ENCODE results near the gene NRP1. TPM values are rescaled to one million over a fixed set of nuclear protein-coding genes. Genes with fewer than 3 reads are reported as not detected.

The NRP1 gene
- total and polyA plus RNA-seq, 4 donors: 19.2 to 221 (median 82.2) TPM

GRCh38 chr10:33157103-33157502 is 177.4 kb downstream of the NRP1 start:
- H3K4me1 ChIP-seq (ENCODE audit: control insufficient read depth in 1 of 2, insufficient read depth in 2 of 2, low read length in 2 of 2): peaks cover 2 to 14% of the 10 kb centered on the region in 2 donors
- no peaks in the 10 kb centered on the region for H3K27me3 ChIP-seq (ENCODE audit: control insufficient read depth in 1 of 2, insufficient read depth in 2 of 2, low read length in 1 of 2)
- WGBS, 2 donors: 87% methylated on average over 4 of the region's 4 CpGs
- no peak for ATAC-seq (ENCODE audit: low FRiP score)
- no peak for DNase-seq
- intact Hi-C loops (cut with DNase I): no loop called here
- H3K27ac ChIP-seq (ENCODE audit: low read depth in 1 of 2, low read length in 2 of 2): no peak overlapping the region
- H3K36me3 ChIP-seq (ENCODE audit: control insufficient read depth in 1 of 2, insufficient read depth in 2 of 2, low read length in 1 of 2): no peaks in the 10 kb centered on the region
- H3K4me3 ChIP-seq (ENCODE audit: low read length in 2 of 2): no peak overlapping the region
- no peaks in the 10 kb centered on the region for H3K9me3 ChIP-seq (ENCODE audit: control insufficient read depth, low read length)

DNA sequence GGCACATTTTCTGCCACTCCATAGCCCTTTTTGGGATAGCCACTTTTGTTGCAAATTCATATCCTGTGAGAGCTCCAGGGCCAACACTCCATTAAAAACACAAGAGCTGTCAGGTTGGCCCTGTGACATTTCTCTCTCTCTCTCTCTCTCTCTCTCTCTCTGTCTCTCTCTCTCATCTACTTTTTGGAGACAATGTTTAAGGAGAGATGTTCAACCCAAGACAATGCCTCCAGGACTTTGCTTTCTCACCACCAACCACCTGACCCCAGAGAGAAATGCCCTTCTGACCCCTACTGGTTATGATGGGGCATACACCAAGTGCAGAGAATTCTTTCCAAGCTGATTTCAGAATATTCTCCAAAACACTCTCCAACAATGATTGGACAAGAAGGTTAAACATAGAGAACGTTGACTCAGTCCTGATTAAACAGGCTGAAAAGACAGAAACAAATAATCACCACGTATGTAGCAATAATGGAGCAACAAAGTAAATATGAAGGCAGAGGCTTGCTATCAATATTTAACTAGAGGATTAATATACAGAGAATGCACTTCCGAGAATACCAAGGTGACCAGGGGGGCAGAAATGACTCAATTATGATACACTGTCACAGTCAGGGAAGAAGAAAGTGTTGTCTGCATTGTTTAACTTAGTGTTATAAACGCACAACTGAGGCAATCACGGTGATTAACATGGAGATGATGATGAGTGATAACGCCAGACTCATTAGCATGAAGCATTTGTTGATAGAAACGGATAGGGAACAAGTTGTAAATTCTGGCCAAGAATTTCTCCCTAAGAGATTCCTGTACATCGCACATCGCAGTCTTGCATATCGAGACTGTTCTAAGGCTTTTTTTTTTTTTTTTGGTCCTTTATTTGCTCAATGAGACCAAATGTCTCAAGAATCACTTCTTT is 178.5 kb downstream of the NRP1 start:
- Histone ChIP-seq H3K4me3 (ENCODE audit: low read length in 2 of 2) (no peak overlapping the region), H3K27me3 (ENCODE audit: control insufficient read depth in 1 of 2, insufficient read depth in 2 of 2, low read length in 1 of 2) (no peaks in the 10 kb centered on the region), H3K36me3 (ENCODE audit: control insufficient read depth in 1 of 2, insufficient read depth in 2 of 2, low read length in 1 of 2) (no peaks in the 10 kb centered on the region), H3K4me1 (ENCODE audit: control insufficient read depth in 1 of 2, insufficient read depth in 2 of 2, low read length in 2 of 2) (peaks cover 2 to 14% of the 10 kb centered on the region in 2 donors), H3K27ac (ENCODE audit: low read depth in 1 of 2, low read length in 2 of 2) (no peak overlapping the region), H3K9me3 (ENCODE audit: control insufficient read depth, low read length) (no peaks in the 10 kb centered on the region)
- intact Hi-C loops (cut with DNase I): no loop called here
- DNase-seq (no peak), ATAC-seq (ENCODE audit: low FRiP score) (no peak)
- 69 to 77% methylated on average over 10 of the region's 10 CpGs for WGBS, 2 donors

GRCh38 chr10:33154590-33154989 is 179.9 kb downstream of the NRP1 start:
- Histone ChIP-seq H3K27me3 (ENCODE audit: control insufficient read depth in 1 of 2, insufficient read depth in 2 of 2, low read length in 1 of 2) (no peaks in the 10 kb centered on the region), H3K4me3 (ENCODE audit: low read length in 2 of 2) (no peak overlapping the region), H3K27ac (ENCODE audit: low read depth in 1 of 2, low read length in 2 of 2) (no peak overlapping the region), H3K9me3 (ENCODE audit: control insufficient read depth, low read length) (no peaks in the 10 kb centered on the region), H3K4me1 (ENCODE audit: control insufficient read depth in 1 of 2, insufficient read depth in 2 of 2, low read length in 2 of 2) (peaks cover 2 to 14% of the 10 kb centered on the region in 2 donors), H3K36me3 (ENCODE audit: control insufficient read depth in 1 of 2, insufficient read depth in 2 of 2, low read length in 1 of 2) (no peaks in the 10 kb centered on the region)
- ATAC-seq (ENCODE audit: low FRiP score) (no peak), DNase-seq (no peak)
- intact Hi-C loops (cut with DNase I): no loop called here
- 19 to 21% methylated on average over 5 of the region's 5 CpGs for WGBS, 2 donors

DNA sequence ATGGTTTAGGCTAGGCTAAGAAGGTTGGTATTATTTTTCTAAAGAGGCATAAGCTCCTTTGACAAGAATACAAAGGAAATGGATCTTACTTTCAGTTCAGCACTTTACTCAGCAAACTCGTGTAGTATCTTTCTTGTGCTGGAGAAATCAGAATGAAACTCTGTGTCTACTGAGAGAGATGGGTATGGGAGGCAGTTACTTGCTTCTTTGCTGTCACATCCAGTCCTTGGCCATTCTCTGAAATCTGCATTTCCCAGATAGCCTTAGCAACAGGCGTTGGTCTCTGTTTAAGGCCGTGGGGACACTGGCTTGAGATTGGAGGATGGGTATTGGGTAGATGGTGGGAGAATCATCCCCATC is 180.5 kb downstream of the NRP1 start:
- no peak overlapping the region for H3K27ac ChIP-seq (ENCODE audit: low read depth in 1 of 2, low read length in 2 of 2)
- DNase-seq (no peak), ATAC-seq (ENCODE audit: low FRiP score) (no peak)
- no peak overlapping the region for H3K4me3 ChIP-seq (ENCODE audit: low read length in 2 of 2)
- 90 to 91% methylated on average over 3 of the region's 3 CpGs for WGBS, 2 donors
- no peaks in the 10 kb centered on the region for H3K9me3 ChIP-seq (ENCODE audit: control insufficient read depth, low read length)
- H3K27me3 ChIP-seq (ENCODE audit: control insufficient read depth in 1 of 2, insufficient read depth in 2 of 2, low read length in 1 of 2): no peaks in the 10 kb centered on the region
- H3K36me3 ChIP-seq (ENCODE audit: control insufficient read depth in 1 of 2, insufficient read depth in 2 of 2, low read length in 1 of 2): no peaks in the 10 kb centered on the region
- intact Hi-C loops (cut with DNase I): no loop called here
- peaks cover 2 to 14% of the 10 kb centered on the region in 2 donors for H3K4me1 ChIP-seq (ENCODE audit: control insufficient read depth in 1 of 2, insufficient read depth in 2 of 2, low read length in 2 of 2)

DNA sequence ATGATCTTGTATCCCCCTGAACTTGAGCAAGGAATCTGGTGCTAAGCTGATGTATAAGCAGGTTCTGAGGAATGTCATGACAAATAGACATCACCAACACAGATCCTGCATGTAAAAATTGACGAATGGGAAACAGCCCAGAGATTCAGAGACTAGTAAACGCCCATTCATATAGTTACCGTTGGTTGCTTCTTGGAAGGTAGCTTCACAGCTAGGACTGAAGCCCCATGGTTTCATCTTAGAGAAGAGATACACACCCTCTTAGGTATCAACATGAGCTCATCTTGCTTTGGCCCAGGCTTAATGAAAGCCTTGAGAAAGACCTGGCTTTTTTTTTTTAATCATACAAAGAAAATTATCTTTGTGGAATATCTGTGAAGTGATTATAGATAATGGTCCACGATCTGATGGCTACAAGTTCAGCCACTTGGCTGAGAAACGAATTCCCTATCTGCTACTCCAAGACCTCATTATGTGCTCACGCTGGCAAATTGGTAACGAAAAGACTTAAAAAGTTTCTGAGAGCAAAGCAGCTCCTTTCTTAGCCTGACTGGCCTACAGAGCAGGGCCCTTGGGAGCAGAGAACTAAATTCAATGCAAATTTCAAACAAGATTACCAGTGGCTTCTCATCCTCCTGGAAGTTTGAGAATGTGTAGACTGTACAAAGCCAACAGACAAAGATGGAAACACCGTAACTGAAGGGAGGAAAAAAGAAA is 181.1 kb downstream of the NRP1 start:
- H3K27me3 ChIP-seq (ENCODE audit: control insufficient read depth in 1 of 2, insufficient read depth in 2 of 2, low read length in 1 of 2): no peaks in the 10 kb centered on the region
- H3K4me1 ChIP-seq (ENCODE audit: control insufficient read depth in 1 of 2, insufficient read depth in 2 of 2, low read length in 2 of 2): peaks cover 2 to 14% of the 10 kb centered on the region in 2 donors
- H3K9me3 ChIP-seq (ENCODE audit: control insufficient read depth, low read length): no peaks in the 10 kb centered on the region
- no peak for DNase-seq
- 94 to 96% methylated on average over 8 of the region's 8 CpGs for WGBS, 2 donors
- no peak overlapping the region for H3K4me3 ChIP-seq (ENCODE audit: low read length in 2 of 2)
- intact Hi-C loops (cut with DNase I): no loop called here
- no peak for ATAC-seq (ENCODE audit: low FRiP score)
- H3K27ac ChIP-seq (ENCODE audit: low read depth in 1 of 2, low read length in 2 of 2): no peak overlapping the region
- no peaks in the 10 kb centered on the region for H3K36me3 ChIP-seq (ENCODE audit: control insufficient read depth in 1 of 2, insufficient read depth in 2 of 2, low read length in 1 of 2)

- H3K4me1 ChIP-seq (ENCODE audit: control insufficient read depth in 1 of 2, insufficient read depth in 2 of 2, low read length in 2 of 2): peaks cover 2 to 14% of the 10 kb centered on the region in 2 donors
- 94 to 98% methylated on average over 4 of the region's 4 CpGs for WGBS, 2 donors
- intact Hi-C loops (cut with DNase I): no loop called here
- no peak overlapping the region for H3K27ac ChIP-seq (ENCODE audit: low read depth in 1 of 2, low read length in 2 of 2)
- H3K4me3 ChIP-seq (ENCODE audit: low read length in 2 of 2): no peak overlapping the region
- ATAC-seq (ENCODE audit: low FRiP score) (no peak), DNase-seq (no peak)
- no peaks in the 10 kb centered on the region for H3K9me3 ChIP-seq (ENCODE audit: control insufficient read depth, low read length)
- no peaks in the 10 kb centered on the region for H3K36me3 ChIP-seq (ENCODE audit: control insufficient read depth in 1 of 2, insufficient read depth in 2 of 2, low read length in 1 of 2)
- H3K27me3 ChIP-seq (ENCODE audit: control insufficient read depth in 1 of 2, insufficient read depth in 2 of 2, low read length in 1 of 2): no peaks in the 10 kb centered on the region
These were observed 181.7 kb downstream of the NRP1 start for GRCh38 chr10:33152750-33153149.

DNA sequence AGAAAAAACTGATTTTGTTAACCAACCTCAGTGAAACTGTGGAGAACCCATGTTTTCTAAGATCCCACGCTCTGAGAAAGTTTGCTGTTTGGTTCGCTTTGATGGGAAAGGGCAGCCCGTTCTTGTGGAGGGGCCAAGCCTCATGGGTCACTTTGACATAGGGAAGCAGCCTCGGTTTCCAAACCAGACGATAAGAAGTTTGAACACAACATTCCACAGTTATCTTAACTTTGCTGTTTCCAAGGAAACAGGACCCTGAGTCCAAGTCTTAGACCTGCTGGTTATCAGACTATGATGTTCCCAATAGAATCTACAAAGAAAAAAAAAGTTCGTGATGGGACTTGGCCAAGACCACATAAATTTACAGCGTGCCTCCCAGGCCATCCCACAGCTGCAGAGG is 182.3 kb downstream of the NRP1 start:
- peak; percentile 6 for ATAC-seq (ENCODE audit: low FRiP score)

GRCh38 chr10:33151344-33151864 is 183.1 kb downstream of the NRP1 start:
- Histone ChIP-seq H3K9me3 (ENCODE audit: control insufficient read depth, low read length) (no peaks in the 10 kb centered on the region), H3K27ac (ENCODE audit: low read depth in 1 of 2, low read length in 2 of 2) (no peak overlapping the region), H3K27me3 (ENCODE audit: control insufficient read depth in 1 of 2, insufficient read depth in 2 of 2, low read length in 1 of 2) (no peaks in the 10 kb centered on the region), H3K4me1 (ENCODE audit: control insufficient read depth in 1 of 2, insufficient read depth in 2 of 2, low read length in 2 of 2) (peaks cover 0 to 10% of the 10 kb centered on the region in 2 donors), H3K4me3 (ENCODE audit: low read length in 2 of 2) (no peak overlapping the region), H3K36me3 (ENCODE audit: control insufficient read depth in 1 of 2, insufficient read depth in 2 of 2, low read length in 1 of 2) (no peaks in the 10 kb centered on the region)
- 96% methylated on average over 3 of the region's 3 CpGs for WGBS, 2 donors
- intact Hi-C loops (cut with DNase I): no loop called here
- DNase-seq: no peak
- no peak for ATAC-seq (ENCODE audit: low FRiP score)

More for the DNA sequence above, 182.3 kb downstream of the NRP1 start:
- 46 to 48% methylated on average over 7 of the region's 7 CpGs for WGBS, 2 donors
- no peak for DNase-seq
- peaks cover 2 to 14% of the 10 kb centered on the region in 2 donors for H3K4me1 ChIP-seq (ENCODE audit: control insufficient read depth in 1 of 2, insufficient read depth in 2 of 2, low read length in 2 of 2)
- intact Hi-C loops (cut with DNase I): no loop called here
- H3K27me3 ChIP-seq (ENCODE audit: control insufficient read depth in 1 of 2, insufficient read depth in 2 of 2, low read length in 1 of 2): no peaks in the 10 kb centered on the region
- H3K9me3 ChIP-seq (ENCODE audit: control insufficient read depth, low read length): no peaks in the 10 kb centered on the region
- H3K27ac ChIP-seq (ENCODE audit: low read depth in 1 of 2, low read length in 2 of 2): no peak overlapping the region
- H3K36me3 ChIP-seq (ENCODE audit: control insufficient read depth in 1 of 2, insufficient read depth in 2 of 2, low read length in 1 of 2): no peaks in the 10 kb centered on the region
- H3K4me3 ChIP-seq (ENCODE audit: low read length in 2 of 2): no peak overlapping the region
